GM12878 (cell line): Measurements from ENCODE around the gene CACNA1D. TPM values are rescaled to one million over a fixed set of nuclear protein-coding genes. Genes with fewer than 3 reads are reported as not detected.

Experiments
- ATAC-seq: fragments of 200-7000 bp; cut with Tn5 transposase; 3 replicates; pipeline ENCODE4 v1.9.1; 2020; ENCODE audit warnings: mild to moderate bottlenecking, moderate library complexity
- BruUV-seq: library from RNA; stranded (reverse); fragments of 400-500 nt; replicated peaks from 2 replicates; lab custom pipeline; 2021; lab: Mats Ljungman, UMichigan
- CTCF ChIA-PET: fragments of 300-600 bp; sonication (Branson Sonifier 250); formaldehyde crosslinking; extraction: SDS; loops from one replicate; lab custom pipeline; 2021; ENCODE audit warnings: inconsistent platforms; lab: Yijun Ruan, JAX
- POLR2A ChIA-PET: fragments of 350-600 bp; formaldehyde crosslinking; extraction: SDS; loops from one replicate; lab custom pipeline; 2021; ENCODE audit warnings: inconsistent platforms; lab: Charles Lee
- RAD21 ChIA-PET: fragments of 300-600 bp; sonication (Branson Sonifier 250); formaldehyde crosslinking; loops from one replicate; lab custom pipeline; 2023; ENCODE audit warnings: antibody characterized with exemption; ENCODE audit not compliant: unreplicated experiment; lab: Charles Lee
- SMC1A ChIA-PET: fragments of 300-600 bp; sonication (Branson Sonifier 250); formaldehyde crosslinking; loops from one replicate; lab custom pipeline; 2023; ENCODE audit not compliant: unreplicated experiment, uncharacterized antibody; lab: Charles Lee
- DNase-seq: peaks from one replicate; pipeline ENCODE4 v3.0.0-alpha.2; 2011; ENCODE audit warnings: low read depth, low spot score
- FAIRE-seq: peaks from 3 replicates; lab custom pipeline; 2011; peaks lifted over from hg19 to GRCh38; lab: Jason Lieb, UNC
- H2AFZ ChIP-seq: 2 replicates; pipeline ENCODE4 v1.6.0; 2011; ENCODE audit warnings: low read depth, low read length, control low read depth; ENCODE audit not compliant: control insufficient read depth
- H3K27ac ChIP-seq: 2 replicates; pipeline ENCODE4 v1.5.1; 2011; ENCODE audit warnings: control low read depth; ENCODE audit not compliant: control insufficient read depth, insufficient read depth
- H3K27me3 ChIP-seq, 2 experiments: replicated peaks in 1 of 2; 2 replicates each; pipeline versions ENCODE4 v1.6.0 to v1.6.1; 2011; ENCODE audit warnings: low read length in 1 of 2; ENCODE audit not compliant: control insufficient read depth in 2 of 2, insufficient read depth in 2 of 2
- H3K36me3 ChIP-seq, 2 experiments: 2 replicates each; pipeline ENCODE4 v1.5.1; 2011; ENCODE audit warnings: low read length in 1 of 2; ENCODE audit not compliant: control insufficient read depth in 2 of 2, insufficient read depth in 2 of 2
- H3K4me1 ChIP-seq: 2 replicates; pipeline ENCODE4 v1.6.1; 2011; ENCODE audit warnings: mild to moderate bottlenecking, low read length, moderate library complexity, mixed read lengths; ENCODE audit not compliant: control insufficient read depth, insufficient read depth
- H3K4me2 ChIP-seq: 2 replicates; pipeline ENCODE4 v1.6.0; 2011; ENCODE audit warnings: control low read depth; ENCODE audit not compliant: control insufficient read depth, insufficient read depth
- H3K4me3 ChIP-seq: fragments of 200-600 bp; sonication (generic); 2 replicates; pipeline ENCODE4 v1.5.1; 2016
- H3K79me2 ChIP-seq: 2 replicates; pipeline ENCODE4 v1.6.0; 2011; ENCODE audit warnings: low read length; ENCODE audit not compliant: control insufficient read depth, insufficient read depth
- H3K9ac ChIP-seq: 2 replicates; pipeline ENCODE4 v1.8.0; 2011; ENCODE audit warnings: low read length, control low read depth, mixed read lengths; ENCODE audit not compliant: control insufficient read depth, insufficient read depth
- H3K9me3 ChIP-seq: replicated peaks from 3 replicates; pipeline ENCODE4 v1.5.1; 2011; ENCODE audit warnings: mild to moderate bottlenecking, low read length; ENCODE audit not compliant: control insufficient read depth, insufficient read depth
- H4K20me1 ChIP-seq: 2 replicates; pipeline ENCODE4 v1.6.0; 2011; ENCODE audit not compliant: control insufficient read depth, insufficient read depth
- ATF2 ChIP-seq: IDR thresholded peaks from 2 replicates; pipeline ENCODE4 v1.6.1; 2012; ENCODE audit warnings: low read length, inconsistent platforms
- CHD2 ChIP-seq: IDR thresholded peaks from 2 replicates; pipeline ENCODE4 v1.6.1; 2011; ENCODE audit warnings: low read depth, low read length, improper control_type of control experiment, borderline replicate concordance
- DPF2 ChIP-seq: fragments of 450-650 bp; IDR thresholded peaks from 2 replicates; pipeline ENCODE4 v1.6.1; 2017; ENCODE audit warnings: mild to moderate bottlenecking
- EZH2 ChIP-seq: IDR thresholded peaks from 2 replicates; pipeline ENCODE4 v1.6.1; 2012; ENCODE audit warnings: low read depth, mild to moderate bottlenecking, control low read depth, inconsistent platforms, low read length, borderline replicate concordance; ENCODE audit not compliant: control insufficient read depth
- LARP7 ChIP-seq: fragments of 450-650 bp; IDR thresholded peaks from 2 replicates; pipeline ENCODE4 v1.6.1; 2017; ENCODE audit warnings: mild to moderate bottlenecking
- SIN3A ChIP-seq: IDR thresholded peaks from 2 replicates; pipeline ENCODE4 v1.6.1; 2012; ENCODE audit warnings: low read depth, low read length, improper control_type of control experiment
- ZBTB4 ChIP-seq: fragments of 450-650 bp; formaldehyde crosslinking; IDR thresholded peaks from 2 replicates; pipeline ENCODE4 v1.4.0; 2022; ENCODE audit warnings: mild to moderate bottlenecking, moderate library complexity
- ZNF217 ChIP-seq: fragments of 450-650 bp; IDR thresholded peaks from 2 replicates; pipeline ENCODE4 v1.6.1; 2017; ENCODE audit warnings: antibody characterized with exemption, mild to moderate bottlenecking
- ZNF24 ChIP-seq: fragments of 450-650 bp; IDR thresholded peaks from 2 replicates; pipeline ENCODE4 v1.6.1; 2017; ENCODE audit warnings: antibody characterized with exemption, mild to moderate bottlenecking
- ZNF592 ChIP-seq: fragments of 450-650 bp; IDR thresholded peaks from 2 replicates; pipeline ENCODE4 v1.6.1; 2017; ENCODE audit warnings: mild to moderate bottlenecking, moderate library complexity
- WGBS: methylation state at CpG from one replicate; pipeline ENCODE4 v1.1.6; 2016; ENCODE audit warnings: low lambda C conversion rate; ENCODE audit not compliant: insufficient replicate concordance, insufficient coverage; ENCODE audit errors: missing lambda C conversion rate; 5-methylcytosine and 5-hydroxymethylcytosine counted together
- in situ Hi-C: fragments of 300-500 bp; cut with MboI; formaldehyde crosslinking; loops from 9 replicates; pipeline ENCODE4 v1.14.3; 2018; ENCODE audit warnings: mixed read lengths
- intact Hi-C: fragments of 100-400 bp; cut with micrococcal nuclease; formaldehyde crosslinking; loops from one replicate; pipeline ENCODE4 v1.14.2; 2022; ENCODE audit not compliant: unreplicated experiment
- polyA plus RNA-seq, 11 experiments: library from polyadenylated mRNA; depleted of rRNA in 4 of 11; unstranded in 6 of 11; stranded (reverse) in 5 of 11; fragments of >200 nt; fragmentation: Nextera tagmentation in 4 of 11; fragmentation: Illumina TruSeq in 1 of 11; extraction: Ambion mirVana in 4 of 11; extraction: Trizol in 1 of 11; gene quantifications; 1 replicate in 1 of 11; 2 replicates in 10 of 11; pipeline versions ENCODE4 v1.2.1 to v1.2.3, GENCODE V29; 2011 to 2016; ENCODE audit warnings: inconsistent platforms in 2 of 11, missing spikeins in 2 of 11, low read depth in 1 of 11
- total RNA-seq, 4 experiments: library from RNA; depleted of rRNA in 3 of 4; stranded (reverse); fragments of >200 nt in 3 of 4; fragmentation: Illumina TruSeq in 1 of 4; extraction: Trizol in 1 of 4; gene quantifications; 2 replicates each; pipeline versions ENCODE4 v1.2.1 to v1.2.3, GENCODE V29; 2013 to 2021

CACNA1D gene
- total and polyA plus RNA-seq, 10 of the 15 experiments (the other 5 are each of a cell fraction or from before 2014, with no cell fraction given) = 0.21 to 24.4 (median 1.6) TPM

- BruUV-seq = no TSS peak
- Histone ChIP-seq H2AFZ (no peak overlapping the region), H3K27me3 (no peaks in the 10 kb centered on the region; a peak in 1 of 4 replicates), H3K27ac (no peak overlapping the region), H3K4me1 (no peaks in the 10 kb centered on the region), H3K4me3 (no peak overlapping the region), H3K9ac (no peak overlapping the region), H4K20me1 (no peaks in the 10 kb centered on the region; the same call in 1 of the 2 replicates), H3K36me3 (no peaks in the 10 kb centered on the region)
- ChIA-PET SMC1A (interaction anchor here (1.2 to 2.6 kb wide), 3 partner anchors 10 to 209 kb away, joined by 3 to 7 read pairs (median 6); no protein-coding TSS in a partner anchor), CTCF (interaction anchor here (0.8 to 1.6 kb wide), 3 partner anchors 8 to 119 kb away, joined by 3 to 4 read pairs (median 3); no protein-coding TSS in a partner anchor), RAD21 (no interaction called here), POLR2A (no interaction called here)
- intact Hi-C loops (no loop called here), in situ Hi-C loops (no loop called here)
- DNase-seq (no peak), FAIRE-seq (no peak)
- 58% methylated on average over 6 of the region's 6 CpGs for WGBS
- TF ChIP-seq ZBTB4 (CRISPR knock-in tag) (no peak), DPF2 (no peak), EZH2 (no peak), CHD2 (no peak), LARP7 (no peak), ZNF592 (no peak), SIN3A (no peak), ATF2 (no peak), ZNF217 (no peak), ZNF24 (no peak)
- TF ChIP-seq, all 136 proteins: peak for 0
- H3K4me2 ChIP-seq = no peak overlapping the region
- no peak for ATAC-seq
- no peaks in the 10 kb centered on the region for H3K79me2 ChIP-seq
- H3K9me3 ChIP-seq = no peaks in the 10 kb centered on the region
These were observed 97.2 kb downstream of the CACNA1D start for GRCh38 chr3:53591646-53592045.
